GM10266 (cell line): ENCODE results near the gene COBL.

Experiments
- DNase-seq: peaks from one replicate; pipeline ENCODE4 v3.0.0; 2012; ENCODE audit errors: extremely low spot score
- CTCF ChIP-seq: IDR thresholded peaks from 2 replicates; pipeline ENCODE4 v1.5.1; 2012; ENCODE audit warnings: mild to moderate bottlenecking, low read depth; ENCODE audit not compliant: control insufficient read depth, insufficient read depth; ENCODE audit errors: missing control alignments

Gene COBL

DNA sequence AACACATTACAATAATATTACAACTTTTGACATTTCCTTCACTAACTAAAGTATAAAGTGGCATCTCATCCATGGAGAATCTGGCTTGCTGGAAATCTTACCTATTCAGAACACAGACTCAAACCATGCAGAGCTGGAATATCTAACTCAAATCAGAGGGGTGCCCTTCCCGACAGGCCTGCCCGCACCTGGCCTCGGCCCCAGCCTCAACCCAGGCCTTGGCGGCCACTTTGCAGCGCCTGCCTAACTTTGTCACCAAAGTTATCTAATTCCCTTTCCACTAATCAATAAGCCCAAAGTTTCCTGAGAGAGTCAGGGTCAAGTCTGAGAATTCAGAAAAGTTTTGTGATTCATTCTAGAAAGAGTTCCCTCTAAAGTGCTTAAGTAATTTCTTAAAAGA, 212.9 kb downstream of the COBL start:
- no peak for TF ChIP-seq CTCF
- DNase-seq: no peak

GRCh38 chr7:51102828-51103227, 213.8 kb downstream of the COBL start:
- DNase-seq: no peak

GRCh38 chr7:51101111-51101757, 215.4 kb downstream of the COBL start:
- TF ChIP-seq CTCF: no peak
- no peak for DNase-seq

More at GRCh38 chr7:51102828-51103227, 213.8 kb downstream of the COBL start:
- TF ChIP-seq CTCF: no peak

- TF ChIP-seq CTCF: no peak
- DNase-seq: no peak
These were observed 226.2 kb downstream of the COBL start for GRCh38 chr7:51090411-51090810.

DNA sequence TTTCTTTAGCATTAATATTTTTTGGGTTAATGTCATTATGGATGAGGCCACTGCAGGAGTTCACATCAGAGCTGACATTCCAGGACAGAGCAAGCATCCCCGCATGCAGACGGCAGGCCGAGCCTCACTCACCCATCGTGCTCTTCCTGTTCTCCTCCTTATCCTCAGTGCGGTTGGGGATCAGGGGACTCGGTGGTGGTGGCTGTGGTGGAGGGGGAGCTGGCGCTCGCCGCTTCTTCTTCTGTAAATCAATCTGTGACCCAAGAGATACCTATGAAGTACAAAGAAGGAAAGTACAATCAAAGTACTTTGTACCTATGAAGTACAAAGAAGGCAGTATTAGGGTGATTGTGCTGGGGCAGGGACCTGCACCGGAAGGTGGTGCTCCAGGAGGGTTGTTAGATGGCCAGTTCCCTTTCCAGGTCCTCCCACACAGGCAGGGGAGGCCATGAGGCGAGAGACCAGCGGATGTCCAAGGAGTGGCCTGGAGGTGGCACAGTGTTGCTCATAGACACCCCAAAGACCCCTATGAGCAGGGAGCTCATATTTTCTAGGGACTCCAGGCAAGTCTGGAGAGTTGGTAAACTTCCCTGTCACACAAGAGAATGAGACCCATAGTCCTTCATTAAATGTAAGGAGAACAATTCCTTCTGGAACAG, 231.4 kb downstream of the COBL start:
- no peak for TF ChIP-seq CTCF
- no peak for DNase-seq

DNA sequence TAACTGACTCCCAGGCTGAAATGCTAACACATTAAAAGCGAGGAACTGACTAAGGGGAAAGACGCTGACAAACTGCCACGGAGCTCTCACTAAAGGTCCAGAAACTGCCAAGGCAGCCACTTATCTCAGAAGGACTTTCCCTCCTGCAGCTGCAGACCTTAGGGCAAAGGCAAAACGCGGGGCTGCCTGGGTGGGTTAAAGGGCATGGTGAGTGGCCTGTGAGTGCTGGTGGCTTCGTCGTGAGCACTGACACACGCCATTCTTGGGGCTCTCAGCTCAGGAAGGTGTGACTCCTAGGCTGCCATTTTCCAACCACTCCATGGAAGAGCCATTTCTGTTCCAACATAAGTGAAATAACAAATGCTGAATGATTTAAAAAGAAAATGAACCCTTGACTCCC, 232.5 kb downstream of the COBL start:
- DNase-seq: no peak
- no peak for TF ChIP-seq CTCF

- no peak for TF ChIP-seq CTCF
- no peak for DNase-seq
These were observed 233.6 kb downstream of the COBL start for GRCh38 chr7:51082940-51083533.
